Measurements from ENCODE around the gene SUN1. TPM values are rescaled to one million over a fixed set of nuclear protein-coding genes. Genes with fewer than 3 reads are reported as not detected.
"Not testable (repeated sequence)": the region's sequence is repeated elsewhere in the genome, so short reads cannot be mapped to it uniquely, and the experiment has no call there.

Gene SUN1
- polyA plus RNA-seq, 4 donors: 128 to 160 (median 137) TPM

GRCh38 chr7:802500-803242 is 29.6 kb upstream of the SUN1 start:
- no peak for DNase-seq (ENCODE audit: low read depth in 4 of 4, low spot score in 3 of 4)

- DNase-seq (ENCODE audit: low read depth in 4 of 4, low spot score in 3 of 4): no peak
Observed at GRCh38 chr7:803243-803635, 29.0 kb upstream of the SUN1 start.

GRCh38 chr7:803796-804195 is 28.5 kb upstream of the SUN1 start:
- not testable (repeated sequence) for DNase-seq (ENCODE audit: low read depth in 4 of 4, low spot score in 3 of 4)

DNA sequence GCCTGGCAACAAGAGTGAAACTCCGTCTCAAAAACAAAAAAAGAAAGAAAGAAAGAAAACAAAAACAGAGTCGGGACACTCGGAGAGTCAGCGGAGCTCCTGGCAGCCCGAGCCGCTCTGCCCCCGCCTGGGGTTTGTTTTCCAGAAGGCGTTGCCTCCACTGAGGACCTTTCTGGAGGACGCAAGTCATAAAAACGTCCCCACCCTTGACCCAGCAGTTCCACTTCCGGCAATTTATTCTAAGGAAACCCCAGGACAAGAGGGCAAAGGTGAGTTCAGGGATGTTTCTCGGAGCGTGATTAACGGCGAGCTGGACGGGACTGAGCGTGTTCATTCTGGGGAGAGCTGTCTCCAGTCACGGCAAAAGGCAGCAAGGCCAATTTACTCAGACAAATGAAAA is 27.0 kb upstream of the SUN1 start:
- no peak for DNase-seq (ENCODE audit: low read depth in 4 of 4, low spot score in 3 of 4)

- no peak for DNase-seq (ENCODE audit: low read depth in 4 of 4, low spot score in 3 of 4)
Observed at GRCh38 chr7:815284-816216, 16.7 kb upstream of the SUN1 start.

GRCh38 chr7:816300-816750 is 16.0 kb upstream of the SUN1 start:
- DNase-seq (ENCODE audit: low read depth in 4 of 4, low spot score in 3 of 4): peak; percentile 87 to 97 (median 95)

GRCh38 chr7:816751-817671 is 15.3 kb upstream of the SUN1 start:
- no peak for DNase-seq (ENCODE audit: low read depth in 4 of 4, low spot score in 3 of 4)

- no peak for DNase-seq (ENCODE audit: low read depth in 4 of 4, low spot score in 3 of 4)
Observed at GRCh38 chr7:818031-818699, 14.1 kb upstream of the SUN1 start.

DNA sequence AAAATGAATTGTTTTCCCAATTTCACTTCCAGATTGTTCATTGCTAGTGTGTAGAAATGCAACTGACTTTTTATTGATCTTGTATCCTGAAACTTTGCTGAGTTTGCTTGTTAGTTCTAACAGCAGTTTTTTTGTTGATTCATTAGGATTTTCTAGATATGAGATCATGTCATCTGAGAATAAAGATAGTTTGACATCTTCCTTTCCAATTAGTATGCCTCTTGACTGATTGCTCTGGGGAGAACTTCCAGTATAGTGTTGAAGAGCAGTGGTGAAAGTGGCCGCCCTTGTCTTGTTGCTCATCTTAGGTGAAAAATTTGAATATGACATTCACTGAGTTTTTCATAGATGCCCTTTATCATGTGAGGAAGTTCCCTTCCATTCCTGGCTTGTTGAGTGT is 11.9 kb upstream of the SUN1 start:
- DNase-seq (ENCODE audit: low read depth in 4 of 4, low spot score in 3 of 4): no peak

DNA sequence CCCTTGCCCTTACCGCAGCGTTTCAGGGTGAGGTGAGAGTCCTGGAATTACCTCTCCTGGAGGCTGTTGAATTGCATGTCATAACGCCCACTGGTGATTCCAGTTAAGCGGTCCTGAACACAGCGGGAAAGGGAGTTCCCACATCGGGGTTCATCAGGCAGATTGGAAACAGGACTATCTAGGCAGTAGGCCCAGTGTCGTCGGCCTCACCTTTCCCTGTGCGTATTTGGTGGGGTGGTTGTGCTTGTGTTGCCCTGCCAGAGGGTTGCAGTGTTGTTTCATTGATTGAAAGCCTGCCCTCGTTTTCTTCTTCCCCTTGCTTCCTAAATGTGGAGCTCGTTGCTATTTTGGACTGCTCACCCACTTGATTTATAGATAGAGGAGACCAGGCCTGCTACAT is 10.6 kb upstream of the SUN1 start:
- no peak for DNase-seq (ENCODE audit: low read depth in 4 of 4, low spot score in 3 of 4)

DNA sequence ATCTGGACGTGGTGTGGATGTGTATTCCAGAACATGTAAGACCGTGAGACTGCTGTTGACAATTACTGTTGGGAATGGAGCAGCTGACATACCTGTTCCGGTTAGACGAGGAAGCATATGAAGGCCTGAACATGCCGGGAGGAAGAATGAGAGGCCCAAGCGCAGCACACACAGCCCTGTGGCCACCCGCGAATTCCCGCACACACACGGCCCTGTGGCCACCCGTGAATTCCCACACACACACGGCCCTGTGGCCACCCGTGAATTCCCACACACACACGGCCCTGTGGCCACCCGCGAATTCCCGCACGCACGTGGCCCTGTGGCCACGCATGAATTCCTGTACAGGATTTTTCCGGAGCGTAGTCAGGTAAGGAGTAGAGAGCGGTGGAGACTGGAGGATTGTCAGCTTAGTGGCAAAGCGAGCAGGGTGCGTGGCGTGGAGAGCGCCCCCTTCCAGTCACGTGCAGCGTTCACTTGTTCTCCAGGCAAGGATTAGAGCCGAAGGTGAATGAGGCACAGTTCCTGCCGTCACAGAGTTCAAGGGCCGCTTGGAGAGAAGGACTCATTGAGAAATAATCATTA is 9.5 kb upstream of the SUN1 start:
- no peak for DNase-seq (ENCODE audit: low read depth in 4 of 4, low spot score in 3 of 4)

DNA sequence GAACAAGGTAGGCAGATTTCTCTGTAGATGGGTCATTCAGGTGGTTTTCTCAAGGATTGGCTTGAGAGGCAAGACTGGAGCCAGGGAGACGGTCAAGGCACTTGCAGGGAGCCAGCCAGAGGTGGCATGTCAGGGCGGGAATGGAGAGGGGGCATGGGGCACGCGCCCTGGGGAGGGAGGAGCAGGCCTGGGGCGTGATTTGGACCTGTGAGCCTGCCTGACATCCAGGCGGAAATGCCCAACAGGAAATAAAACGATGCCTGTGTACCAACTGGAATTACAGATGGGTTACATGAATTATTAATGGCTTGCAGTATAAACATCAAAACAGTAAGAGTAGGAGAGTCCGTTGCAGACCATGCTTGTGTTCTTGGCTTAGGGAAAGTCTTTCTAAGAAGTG is 8.6 kb upstream of the SUN1 start:
- no peak for DNase-seq (ENCODE audit: low read depth in 4 of 4, low spot score in 3 of 4)

DNA sequence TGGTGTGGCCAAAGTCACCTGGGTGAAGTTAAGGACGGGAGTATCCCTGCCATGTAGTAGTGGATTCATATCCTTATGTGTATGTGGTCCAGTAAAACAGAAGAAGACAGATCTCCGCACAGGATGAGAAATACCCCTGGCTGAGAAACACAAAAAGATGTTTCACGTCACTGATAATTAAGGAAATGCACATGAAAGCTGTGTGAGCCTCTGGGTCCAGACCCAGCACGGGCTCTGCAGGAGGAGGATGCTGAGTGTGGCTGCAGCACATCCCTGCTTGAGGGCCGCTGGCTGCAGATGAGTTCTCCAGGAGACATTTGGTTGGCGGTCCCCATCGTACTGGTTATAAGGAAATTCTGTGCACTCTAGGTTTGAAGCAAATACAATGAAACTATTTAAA is 8.2 kb upstream of the SUN1 start:
- no peak for DNase-seq (ENCODE audit: low read depth in 4 of 4, low spot score in 3 of 4)

DNA sequence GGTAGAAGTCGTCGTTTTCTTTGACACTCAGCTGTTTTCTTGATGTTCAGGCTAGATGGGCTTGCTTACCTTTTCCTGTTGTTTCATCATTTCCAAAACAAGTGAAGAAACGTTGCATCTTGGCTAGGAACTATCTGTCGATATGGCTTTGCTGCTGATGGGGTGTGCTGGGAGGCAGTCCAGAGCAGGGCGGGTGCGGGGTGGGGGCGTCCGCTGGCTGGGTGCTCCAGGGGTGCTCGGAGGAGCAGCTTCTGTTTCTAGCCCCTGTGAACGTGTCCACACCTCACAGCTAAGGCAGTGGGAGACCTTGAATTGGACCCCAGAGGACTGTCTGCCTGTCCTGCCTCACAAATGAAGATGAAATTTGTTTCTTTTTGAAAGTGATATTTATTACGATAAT is 7.6 kb upstream of the SUN1 start:
- DNase-seq (ENCODE audit: low read depth in 4 of 4, low spot score in 3 of 4): no peak

GRCh38 chr7:825386-825785 is 6.9 kb upstream of the SUN1 start:
- no peak for DNase-seq (ENCODE audit: low read depth in 4 of 4, low spot score in 3 of 4)

DNA sequence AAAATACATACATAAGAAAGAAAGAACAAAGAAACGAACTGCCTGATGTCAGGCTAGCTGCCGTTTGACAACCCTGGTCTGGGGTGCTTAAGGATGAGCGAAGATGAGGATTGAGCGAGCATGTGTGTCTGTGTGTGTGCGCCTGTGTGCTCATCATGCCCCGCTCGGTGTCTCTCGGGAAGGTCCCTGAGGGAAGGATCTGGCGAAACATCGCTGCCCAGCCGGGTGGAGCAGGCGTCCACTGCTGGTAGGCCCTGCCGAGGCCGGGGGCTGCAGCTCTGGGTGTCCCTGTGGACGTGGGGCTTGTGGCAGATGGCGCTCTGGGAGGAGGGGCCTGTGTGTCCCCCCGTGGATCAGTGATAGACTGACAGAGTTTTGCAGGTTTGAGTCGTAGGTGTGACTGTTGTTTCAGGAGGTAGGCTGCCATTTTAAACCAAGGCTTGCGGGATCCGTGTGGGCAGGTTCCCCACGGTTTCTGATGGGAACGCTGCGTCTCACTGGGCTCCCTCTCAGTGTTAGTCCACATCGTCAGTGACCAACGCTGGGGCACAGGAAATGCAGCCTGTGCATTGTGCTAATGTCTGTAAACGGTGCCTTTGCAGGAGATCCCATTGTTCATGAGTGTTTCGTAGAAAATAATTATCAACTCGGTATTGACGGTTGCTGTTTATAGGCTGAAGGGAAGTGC is 5.9 kb upstream of the SUN1 start:
- DNase-seq (ENCODE audit: low read depth in 4 of 4, low spot score in 3 of 4): no peak

- DNase-seq (ENCODE audit: low read depth in 4 of 4, low spot score in 3 of 4): no peak
Observed at GRCh38 chr7:828793-829561, 3.3 kb upstream of the SUN1 start.

- DNase-seq (ENCODE audit: low read depth in 4 of 4, low spot score in 3 of 4): no peak
Observed at GRCh38 chr7:830069-830468, 2.2 kb upstream of the SUN1 start.
